Activated CD8-positive, alpha-beta memory T cell treated with anti-CD3 and anti-CD28 coated beads for 1 hour (primary cell): ENCODE results near the gene PKNOX1.
"Not testable (repeated sequence)": the region's sequence is repeated elsewhere in the genome, so short reads cannot be mapped to it uniquely, and the experiment has no call there.

ENCODE experiments used
- DNase-seq, 2 donors: peaks; one replicate each; pipeline ENCODE4 v3.0.0-alpha.2; 2020; ENCODE audit warnings: low read depth in 1 of 2; ENCODE audit errors: extremely low read depth in 1 of 2

Gene PKNOX1

GRCh38 chr21:42983103-42983502, 8.7 kb downstream of the PKNOX1 start:
- no peak for DNase-seq

GRCh38 chr21:42983869-42984268, 9.5 kb downstream of the PKNOX1 start:
- DNase-seq = no peak

- DNase-seq = no peak
Measured at GRCh38 chr21:42986125-42986783, 11.9 kb downstream of the PKNOX1 start.

GRCh38 chr21:42988236-42988965, 14.0 kb downstream of the PKNOX1 start:
- no peak for DNase-seq

- DNase-seq = not testable (repeated sequence)
Measured at GRCh38 chr21:42989370-42989769, 15.0 kb downstream of the PKNOX1 start.

GRCh38 chr21:42989816-42990650, 15.7 kb downstream of the PKNOX1 start:
- no peak for DNase-seq

- DNase-seq = no peak
Measured at GRCh38 chr21:42991992-42992740, 17.8 kb downstream of the PKNOX1 start.

- no peak for DNase-seq
Measured at GRCh38 chr21:42993051-42993712, 18.8 kb downstream of the PKNOX1 start.

GRCh38 chr21:42997053-42997452, 22.7 kb downstream of the PKNOX1 start:
- no peak for DNase-seq

- not testable (repeated sequence) for DNase-seq
Measured at GRCh38 chr21:42997983-42998382, 23.6 kb downstream of the PKNOX1 start.

- DNase-seq = not testable (repeated sequence)
Measured at GRCh38 chr21:42999152-42999551, 24.8 kb downstream of the PKNOX1 start.

- not testable (repeated sequence) for DNase-seq
Measured at GRCh38 chr21:43000041-43000440, 25.7 kb downstream of the PKNOX1 start.

- DNase-seq = no peak
Measured at GRCh38 chr21:43001316-43001715, 27.0 kb downstream of the PKNOX1 start.

GRCh38 chr21:43004926-43005325, 30.6 kb downstream of the PKNOX1 start:
- no peak for DNase-seq

GRCh38 chr21:43005635-43006034, 31.3 kb downstream of the PKNOX1 start:
- no peak for DNase-seq

GRCh38 chr21:43006051-43006873, 31.9 kb downstream of the PKNOX1 start:
- not testable (repeated sequence) for DNase-seq

GRCh38 chr21:43006874-43007208, 32.5 kb downstream of the PKNOX1 start:
- no peak for DNase-seq

- no peak for DNase-seq
Measured at GRCh38 chr21:43012596-43012995, 38.2 kb downstream of the PKNOX1 start.

GRCh38 chr21:43015906-43016540, 41.7 kb downstream of the PKNOX1 start:
- no peak for DNase-seq
